ENCODE results near the gene WT1.

GRCh38 chr11:32340181-32340580, 95.2 kb downstream of the WT1 start:
- TF ChIP-seq CTCF (IDR thresholded peaks at IDR 0.05), result no peak
- TF ChIP-seq POLR2A (IDR thresholded peaks at IDR 0.05), result no peak
